GM12878 (cell line): ENCODE results near the gene PPFIBP1. TPM values are rescaled to one million over a fixed set of nuclear protein-coding genes. Genes with fewer than 3 reads are reported as not detected.

ENCODE experiments used
- ATAC-seq: fragments of 200-7000 bp; cut with Tn5 transposase; 3 replicates; pipeline ENCODE4 v1.9.1; 2020; ENCODE audit warnings: mild to moderate bottlenecking, moderate library complexity
- BruUV-seq: library from RNA; stranded (reverse); fragments of 400-500 nt; replicated peaks from 2 replicates; lab custom pipeline; 2021; lab: Mats Ljungman, UMichigan
- CTCF ChIA-PET: fragments of 300-600 bp; sonication (Branson Sonifier 250); formaldehyde crosslinking; extraction: SDS; loops from one replicate; lab custom pipeline; 2021; ENCODE audit warnings: inconsistent platforms; lab: Yijun Ruan, JAX
- POLR2A ChIA-PET: fragments of 350-600 bp; formaldehyde crosslinking; extraction: SDS; loops from one replicate; lab custom pipeline; 2021; ENCODE audit warnings: inconsistent platforms; lab: Charles Lee
- RAD21 ChIA-PET: fragments of 300-600 bp; sonication (Branson Sonifier 250); formaldehyde crosslinking; loops from one replicate; lab custom pipeline; 2023; ENCODE audit warnings: antibody characterized with exemption; ENCODE audit not compliant: unreplicated experiment; lab: Charles Lee
- SMC1A ChIA-PET: fragments of 300-600 bp; sonication (Branson Sonifier 250); formaldehyde crosslinking; loops from one replicate; lab custom pipeline; 2023; ENCODE audit not compliant: unreplicated experiment, uncharacterized antibody; lab: Charles Lee
- DNase-seq: peaks from one replicate; pipeline ENCODE4 v3.0.0-alpha.2; 2011; ENCODE audit warnings: low read depth, low spot score
- FAIRE-seq: peaks from 3 replicates; lab custom pipeline; 2011; peaks lifted over from hg19 to GRCh38; lab: Jason Lieb, UNC
- H2AFZ ChIP-seq: 2 replicates; pipeline ENCODE4 v1.6.0; 2011; ENCODE audit warnings: low read depth, low read length, control low read depth; ENCODE audit not compliant: control insufficient read depth
- H3K27ac ChIP-seq: 2 replicates; pipeline ENCODE4 v1.5.1; 2011; ENCODE audit warnings: control low read depth; ENCODE audit not compliant: control insufficient read depth, insufficient read depth
- H3K27me3 ChIP-seq, 2 experiments: replicated peaks in 1 of 2; 2 replicates each; pipeline versions ENCODE4 v1.6.0 to v1.6.1; 2011; ENCODE audit warnings: low read length in 1 of 2; ENCODE audit not compliant: control insufficient read depth in 2 of 2, insufficient read depth in 2 of 2
- H3K36me3 ChIP-seq, 2 experiments: 2 replicates each; pipeline ENCODE4 v1.5.1; 2011; ENCODE audit warnings: low read length in 1 of 2; ENCODE audit not compliant: control insufficient read depth in 2 of 2, insufficient read depth in 2 of 2
- H3K4me1 ChIP-seq: 2 replicates; pipeline ENCODE4 v1.6.1; 2011; ENCODE audit warnings: mild to moderate bottlenecking, low read length, moderate library complexity, mixed read lengths; ENCODE audit not compliant: control insufficient read depth, insufficient read depth
- H3K4me2 ChIP-seq: 2 replicates; pipeline ENCODE4 v1.6.0; 2011; ENCODE audit warnings: control low read depth; ENCODE audit not compliant: control insufficient read depth, insufficient read depth
- H3K4me3 ChIP-seq: fragments of 200-600 bp; sonication (generic); 2 replicates; pipeline ENCODE4 v1.5.1; 2016
- H3K79me2 ChIP-seq: 2 replicates; pipeline ENCODE4 v1.6.0; 2011; ENCODE audit warnings: low read length; ENCODE audit not compliant: control insufficient read depth, insufficient read depth
- H3K9ac ChIP-seq: 2 replicates; pipeline ENCODE4 v1.8.0; 2011; ENCODE audit warnings: low read length, control low read depth, mixed read lengths; ENCODE audit not compliant: control insufficient read depth, insufficient read depth
- H3K9me3 ChIP-seq: replicated peaks from 3 replicates; pipeline ENCODE4 v1.5.1; 2011; ENCODE audit warnings: mild to moderate bottlenecking, low read length; ENCODE audit not compliant: control insufficient read depth, insufficient read depth
- H4K20me1 ChIP-seq: 2 replicates; pipeline ENCODE4 v1.6.0; 2011; ENCODE audit not compliant: control insufficient read depth, insufficient read depth
- BCL3 ChIP-seq: IDR thresholded peaks from 2 replicates; pipeline ENCODE4 v1.6.1; 2011; ENCODE audit warnings: borderline replicate concordance, low read depth, mild to moderate bottlenecking, moderate library complexity, low read length; ENCODE audit not compliant: insufficient read depth, poor library complexity, severe bottlenecking
- CHD1 ChIP-seq: IDR thresholded peaks from 2 replicates; pipeline ENCODE4 v1.6.1; 2012; ENCODE audit warnings: low read depth, low read length, improper control_type of control experiment
- KLF5 ChIP-seq: fragments of 450-650 bp; IDR thresholded peaks from 2 replicates; pipeline ENCODE4 v1.6.1; 2014; ENCODE audit warnings: mild to moderate bottlenecking; ENCODE audit not compliant: partially characterized antibody
- NR2C1 ChIP-seq: fragments of 450-650 bp; IDR thresholded peaks from 2 replicates; pipeline ENCODE4 v1.6.1; 2017; ENCODE audit warnings: antibody characterized with exemption, mild to moderate bottlenecking, moderate library complexity
- POLR2AphosphoS5 ChIP-seq: IDR thresholded peaks from 2 replicates; pipeline ENCODE4 v1.6.1; 2011; ENCODE audit warnings: mild to moderate bottlenecking, low read length, inconsistent platforms
- RFX5 ChIP-seq: IDR thresholded peaks from 2 replicates; pipeline ENCODE4 v1.6.1; 2011; ENCODE audit warnings: low read depth, low read length, improper control_type of control experiment
- SP1 ChIP-seq: IDR thresholded peaks from one replicate; pipeline ENCODE4 v1.6.1; 2011; ENCODE audit warnings: low read depth, low read length
- USF2 ChIP-seq: IDR thresholded peaks from 2 replicates; pipeline ENCODE4 v1.6.1; 2011; ENCODE audit warnings: low read depth, low read length, improper control_type of control experiment, borderline replicate concordance
- ZNF687 ChIP-seq: fragments of 450-650 bp; IDR thresholded peaks from 2 replicates; pipeline ENCODE4 v1.6.1; 2017; ENCODE audit warnings: mild to moderate bottlenecking, moderate library complexity
- WGBS: methylation state at CpG from one replicate; pipeline ENCODE4 v1.1.6; 2016; ENCODE audit warnings: low lambda C conversion rate; ENCODE audit not compliant: insufficient replicate concordance, insufficient coverage; ENCODE audit errors: missing lambda C conversion rate; 5-methylcytosine and 5-hydroxymethylcytosine counted together
- in situ Hi-C: fragments of 300-500 bp; cut with MboI; formaldehyde crosslinking; loops from 9 replicates; pipeline ENCODE4 v1.14.3; 2018; ENCODE audit warnings: mixed read lengths
- intact Hi-C: fragments of 100-400 bp; cut with micrococcal nuclease; formaldehyde crosslinking; loops from one replicate; pipeline ENCODE4 v1.14.2; 2022; ENCODE audit not compliant: unreplicated experiment
- polyA plus RNA-seq, 11 experiments: library from polyadenylated mRNA; depleted of rRNA in 4 of 11; unstranded in 6 of 11; stranded (reverse) in 5 of 11; fragments of >200 nt; fragmentation: Nextera tagmentation in 4 of 11; fragmentation: Illumina TruSeq in 1 of 11; extraction: Ambion mirVana in 4 of 11; extraction: Trizol in 1 of 11; gene quantifications; 1 replicate in 1 of 11; 2 replicates in 10 of 11; pipeline versions ENCODE4 v1.2.1 to v1.2.3, GENCODE V29; 2011 to 2016; ENCODE audit warnings: inconsistent platforms in 2 of 11, missing spikeins in 2 of 11, low read depth in 1 of 11
- total RNA-seq, 4 experiments: library from RNA; depleted of rRNA in 3 of 4; stranded (reverse); fragments of >200 nt in 3 of 4; fragmentation: Illumina TruSeq in 1 of 4; extraction: Trizol in 1 of 4; gene quantifications; 2 replicates each; pipeline versions ENCODE4 v1.2.1 to v1.2.3, GENCODE V29; 2013 to 2021
- TF ChIP-seq, protein P1 (sequence below): IDR thresholded peaks from 2 replicates; pipeline ENCODE4 v1.6.1; 2012; ENCODE audit warnings: low read depth, low read length, improper control_type of control experiment

Gene PPFIBP1
- total and polyA plus RNA-seq, 10 of the 15 experiments (the other 5 are each of a cell fraction or from before 2014, with no cell fraction given): 0.47 to 7.8 (median 3.6) TPM

GRCh38 chr12:27566626-27567025 is 42.6 kb downstream of the PPFIBP1 start:
- H3K27me3 ChIP-seq: no peaks in the 10 kb centered on the region
- DNase-seq (no peak), ATAC-seq (no peak)
- no peak overlapping the region for H3K9ac ChIP-seq
- CTCF ChIA-PET: interaction anchor here (1.4 to 2.1 kb wide), 3 partner anchors 11 to 142 kb away, joined by 4 to 6 read pairs (median 4); no protein-coding TSS in a partner anchor
- POLR2A ChIA-PET: no interaction called here
- H3K4me3 ChIP-seq: no peak overlapping the region
- SMC1A ChIA-PET: no interaction called here
- no peak overlapping the region for H3K27ac ChIP-seq
- no peaks in the 10 kb centered on the region for H4K20me1 ChIP-seq
- H3K79me2 ChIP-seq: no peaks in the 10 kb centered on the region; the same call in 1 of the 2 replicates
- intact Hi-C loops: no loop called here
- RAD21 ChIA-PET: no interaction called here
- no peak overlapping the region for H3K4me2 ChIP-seq
- no peaks in the 10 kb centered on the region; the same call in 1 of the 2 replicates for H3K4me1 ChIP-seq
- TF ChIP-seq NR2C1 (no peak), SP1 (no peak)
- TF ChIP-seq, protein P1, sequence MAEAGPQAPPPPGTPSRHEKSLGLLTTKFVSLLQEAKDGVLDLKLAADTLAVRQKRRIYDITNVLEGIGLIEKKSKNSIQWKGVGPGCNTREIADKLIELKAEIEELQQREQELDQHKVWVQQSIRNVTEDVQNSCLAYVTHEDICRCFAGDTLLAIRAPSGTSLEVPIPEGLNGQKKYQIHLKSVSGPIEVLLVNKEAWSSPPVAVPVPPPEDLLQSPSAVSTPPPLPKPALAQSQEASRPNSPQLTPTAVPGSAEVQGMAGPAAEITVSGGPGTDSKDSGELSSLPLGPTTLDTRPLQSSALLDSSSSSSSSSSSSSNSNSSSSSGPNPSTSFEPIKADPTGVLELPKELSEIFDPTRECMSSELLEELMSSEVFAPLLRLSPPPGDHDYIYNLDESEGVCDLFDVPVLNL: no peak
- TF ChIP-seq, all 136 proteins: peak for 0
- H3K36me3 ChIP-seq: no peaks in the 10 kb centered on the region
- WGBS: 97% methylated on average over 2 of the region's 2 CpGs
- BruUV-seq: no TSS peak
- in situ Hi-C loops: no loop called here
- no peaks in the 10 kb centered on the region for H3K9me3 ChIP-seq
- no peak overlapping the region for H2AFZ ChIP-seq
- no peak for FAIRE-seq

- no peak overlapping the region for H3K4me3 ChIP-seq
- intact Hi-C loops (no loop called here), in situ Hi-C loops (no loop called here)
- ATAC-seq: no peak
- SMC1A ChIA-PET: no interaction called here
- FAIRE-seq: no peak
- POLR2A ChIA-PET: no interaction called here
- no peak overlapping the region for H2AFZ ChIP-seq
- no peaks in the 10 kb centered on the region for H4K20me1 ChIP-seq
- no peaks in the 10 kb centered on the region for H3K9me3 ChIP-seq
- no peaks in the 10 kb centered on the region for H3K36me3 ChIP-seq
- BruUV-seq: no TSS peak
- CTCF ChIA-PET: no interaction called here
- no peaks in the 10 kb centered on the region for H3K79me2 ChIP-seq
- H3K27me3 ChIP-seq: no peaks in the 10 kb centered on the region
- no peak overlapping the region for H3K9ac ChIP-seq
- H3K4me1 ChIP-seq: peaks cover 16% of the 10 kb centered on the region
- no peak overlapping the region for H3K27ac ChIP-seq
- H3K4me2 ChIP-seq: no peak overlapping the region
- no peak for DNase-seq
- 63% methylated on average over 1 of the region's 1 CpG for WGBS
- RAD21 ChIA-PET: no interaction called here
- TF ChIP-seq KLF5 (no peak), ZNF687 (no peak), POLR2AphosphoS5 (no peak), CHD1 (no peak), USF2 (no peak), RFX5 (no peak), BCL3 (no peak)
Measured at GRCh38 chr12:27571463-27571862, 47.5 kb downstream of the PPFIBP1 start.
